ENCODE results near the gene ZBED2.

DNA sequence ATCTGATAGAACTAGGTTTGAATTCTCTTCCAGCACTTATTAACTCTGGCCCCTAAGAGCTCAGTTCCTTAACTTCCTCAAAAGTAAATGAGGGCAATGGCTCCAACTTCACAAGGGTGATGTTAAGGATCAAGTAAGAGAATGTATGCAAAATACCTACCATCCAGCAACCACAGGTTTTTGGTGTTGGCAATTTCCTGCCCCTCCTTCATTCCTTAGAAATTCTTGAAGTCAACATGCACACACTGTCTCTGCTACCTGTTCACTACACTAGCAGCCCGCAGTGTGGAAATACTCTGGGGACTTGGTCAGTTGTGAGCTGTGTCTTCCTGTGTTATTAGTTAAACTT, 5.0 kb downstream of the ZBED2 start:
- TF ChIP-seq, protein P1, sequence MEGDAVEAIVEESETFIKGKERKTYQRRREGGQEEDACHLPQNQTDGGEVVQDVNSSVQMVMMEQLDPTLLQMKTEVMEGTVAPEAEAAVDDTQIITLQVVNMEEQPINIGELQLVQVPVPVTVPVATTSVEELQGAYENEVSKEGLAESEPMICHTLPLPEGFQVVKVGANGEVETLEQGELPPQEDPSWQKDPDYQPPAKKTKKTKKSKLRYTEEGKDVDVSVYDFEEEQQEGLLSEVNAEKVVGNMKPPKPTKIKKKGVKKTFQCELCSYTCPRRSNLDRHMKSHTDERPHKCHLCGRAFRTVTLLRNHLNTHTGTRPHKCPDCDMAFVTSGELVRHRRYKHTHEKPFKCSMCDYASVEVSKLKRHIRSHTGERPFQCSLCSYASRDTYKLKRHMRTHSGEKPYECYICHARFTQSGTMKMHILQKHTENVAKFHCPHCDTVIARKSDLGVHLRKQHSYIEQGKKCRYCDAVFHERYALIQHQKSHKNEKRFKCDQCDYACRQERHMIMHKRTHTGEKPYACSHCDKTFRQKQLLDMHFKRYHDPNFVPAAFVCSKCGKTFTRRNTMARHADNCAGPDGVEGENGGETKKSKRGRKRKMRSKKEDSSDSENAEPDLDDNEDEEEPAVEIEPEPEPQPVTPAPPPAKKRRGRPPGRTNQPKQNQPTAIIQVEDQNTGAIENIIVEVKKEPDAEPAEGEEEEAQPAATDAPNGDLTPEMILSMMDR (IDR thresholded peaks at IDR 0.05), result no peak
- TF ChIP-seq POLR2A (IDR thresholded peaks at IDR 0.05) (no peak), POLR2AphosphoS5 (IDR thresholded peaks at IDR 0.05) (no peak), EP300 (IDR thresholded peaks at IDR 0.05) (no peak)
